Right lobe of liver (tissue), 6 donors: ENCODE data around the gene KTN1. TPM values are rescaled to one million over a fixed set of nuclear protein-coding genes. Genes with fewer than 3 reads are reported as not detected.

ENCODE experiments used
- ATAC-seq, 4 donors: fragments of 200-7000 bp; cut with Tn5 transposase; one replicate each; pipeline ENCODE4 v1.9.1; 2020; ENCODE audit warnings: mild to moderate bottlenecking in 4 of 4, moderate library complexity in 4 of 4
- DNase-seq, 3 donors: peaks; one replicate each; pipeline ENCODE4 v3.0.0-alpha.2; 2020
- H3K27ac ChIP-seq, 3 donors: fragments of 200-600 bp; one replicate each; pipeline ENCODE4 v1.8.0; 2022
- H3K27me3 ChIP-seq, 2 donors: fragments of 200-600 bp; one replicate each; pipeline ENCODE4 v1.8.0; 2022
- H3K36me3 ChIP-seq, 4 donors: fragments of 200-600 bp; sonication (generic) in 1 of 4; one replicate each; pipeline versions ENCODE4 v1.5.1 to v1.8.0; 2017 to 2022; ENCODE audit warnings: control low read depth in 1 of 4
- H3K4me1 ChIP-seq, 4 donors: fragments of 200-600 bp; sonication (generic) in 1 of 4; one replicate each; pipeline versions ENCODE4 v1.5.1 to v1.8.0; 2017 to 2022; ENCODE audit warnings: control low read depth in 1 of 4
- H3K4me3 ChIP-seq, 3 donors: fragments of 200-600 bp; one replicate each; pipeline ENCODE4 v1.8.0; 2022
- H3K9me3 ChIP-seq, 4 donors: fragments of 200-600 bp; sonication (generic) in 1 of 4; one replicate each; pipeline versions ENCODE4 v1.5.1 to v1.8.0; 2017 to 2022; ENCODE audit warnings: control low read depth in 1 of 4
- POLR2A ChIP-seq: fragments of 450-650 bp; IDR thresholded peaks from one replicate; pipeline ENCODE4 v1.6.1; 2017; ENCODE audit warnings: antibody characterized with exemption, mild to moderate bottlenecking
- WGBS: methylation state at CpG from one replicate; pipeline ENCODE4 v1.1.6; 2018; ENCODE audit warnings: low coverage, low lambda C conversion rate; ENCODE audit not compliant: insufficient coverage; ENCODE audit errors: missing lambda C conversion rate; 5-methylcytosine and 5-hydroxymethylcytosine counted together
- intact Hi-C, 2 donors: fragments of 100-400 bp; cut with DNase I; formaldehyde crosslinking; loops; one replicate each; pipeline versions ENCODE4 v1.11.2 to v1.14.1; 2022
- total RNA-seq, 6 experiments: library from RNA; depleted of rRNA in 2 of 6; stranded (reverse); fragments of >200 nt in 2 of 6; fragmentation: NEBNext Ultra II Directional in 3 of 6; extraction: Animal tissue kit (Norgen Biotek cat#: 25700) in 3 of 6; gene quantifications; one replicate each; pipeline versions ENCODE4 v1.1.0 to v1.2.4, GENCODE V29; 2016 to 2023
- TF ChIP-seq, protein P1 (sequence below), 4 donors: fragments of 200-600 bp in 3 of 4; fragments of 450-650 bp in 1 of 4; IDR thresholded peaks; one replicate each; pipeline versions ENCODE4 v1.5.1 to v1.8.0; 2016 to 2022; ENCODE audit warnings: antibody characterized with exemption in 4 of 4, mild to moderate bottlenecking in 2 of 4
- donor health status: DM: no; HTN: yes; CAD: no.
- donor health status: DM: no; HTN: no; CAD: no.
- donor health status: DM: no; HTN: no; CAD: no.
- donor health status: DM: no; HTN: yes; CAD: no.
- donor health status: DM: no; HTN: yes; CAD: no.

The KTN1 gene
- total RNA-seq, 6 experiments from 2014 or later = 55.8 to 90.8 (median 64.1) TPM

- H3K4me3 ChIP-seq = no peak overlapping the region
- WGBS = 92% methylated on average over 7 of the region's 7 CpGs
- no peaks in the 10 kb centered on the region for H3K36me3 ChIP-seq
- DNase-seq (no peak), ATAC-seq (no peak)
- TF ChIP-seq POLR2A = no peak
- TF ChIP-seq, protein P1, sequence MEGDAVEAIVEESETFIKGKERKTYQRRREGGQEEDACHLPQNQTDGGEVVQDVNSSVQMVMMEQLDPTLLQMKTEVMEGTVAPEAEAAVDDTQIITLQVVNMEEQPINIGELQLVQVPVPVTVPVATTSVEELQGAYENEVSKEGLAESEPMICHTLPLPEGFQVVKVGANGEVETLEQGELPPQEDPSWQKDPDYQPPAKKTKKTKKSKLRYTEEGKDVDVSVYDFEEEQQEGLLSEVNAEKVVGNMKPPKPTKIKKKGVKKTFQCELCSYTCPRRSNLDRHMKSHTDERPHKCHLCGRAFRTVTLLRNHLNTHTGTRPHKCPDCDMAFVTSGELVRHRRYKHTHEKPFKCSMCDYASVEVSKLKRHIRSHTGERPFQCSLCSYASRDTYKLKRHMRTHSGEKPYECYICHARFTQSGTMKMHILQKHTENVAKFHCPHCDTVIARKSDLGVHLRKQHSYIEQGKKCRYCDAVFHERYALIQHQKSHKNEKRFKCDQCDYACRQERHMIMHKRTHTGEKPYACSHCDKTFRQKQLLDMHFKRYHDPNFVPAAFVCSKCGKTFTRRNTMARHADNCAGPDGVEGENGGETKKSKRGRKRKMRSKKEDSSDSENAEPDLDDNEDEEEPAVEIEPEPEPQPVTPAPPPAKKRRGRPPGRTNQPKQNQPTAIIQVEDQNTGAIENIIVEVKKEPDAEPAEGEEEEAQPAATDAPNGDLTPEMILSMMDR (IDR thresholded peaks at IDR 0.05) = no peak
- no peaks in the 10 kb centered on the region for H3K9me3 ChIP-seq
- no peaks in the 10 kb centered on the region for H3K27me3 ChIP-seq
- no peaks in the 10 kb centered on the region for H3K4me1 ChIP-seq
- intact Hi-C loops = no loop called here
- H3K27ac ChIP-seq = no peak overlapping the region
These were observed 8.7 kb upstream of the KTN1 start for GRCh38 chr14:55571125-55571889.

- Histone ChIP-seq H3K4me3 (no peak overlapping the region), H3K4me1 (no peaks in the 10 kb centered on the region), H3K9me3 (no peaks in the 10 kb centered on the region), H3K36me3 (no peaks in the 10 kb centered on the region), H3K27me3 (no peaks in the 10 kb centered on the region), H3K27ac (no peak overlapping the region)
- no peak for DNase-seq
- 62% methylated on average over 4 of the region's 4 CpGs for WGBS
- ATAC-seq = peak in 2 of 4 donors; percentile 27 to 30
- intact Hi-C loops = no loop called here
- TF ChIP-seq POLR2A = no peak
- TF ChIP-seq, protein P1 (IDR thresholded peaks at IDR 0.05) = no peak
These were observed 7.4 kb upstream of the KTN1 start for GRCh38 chr14:55572578-55572977.

DNA sequence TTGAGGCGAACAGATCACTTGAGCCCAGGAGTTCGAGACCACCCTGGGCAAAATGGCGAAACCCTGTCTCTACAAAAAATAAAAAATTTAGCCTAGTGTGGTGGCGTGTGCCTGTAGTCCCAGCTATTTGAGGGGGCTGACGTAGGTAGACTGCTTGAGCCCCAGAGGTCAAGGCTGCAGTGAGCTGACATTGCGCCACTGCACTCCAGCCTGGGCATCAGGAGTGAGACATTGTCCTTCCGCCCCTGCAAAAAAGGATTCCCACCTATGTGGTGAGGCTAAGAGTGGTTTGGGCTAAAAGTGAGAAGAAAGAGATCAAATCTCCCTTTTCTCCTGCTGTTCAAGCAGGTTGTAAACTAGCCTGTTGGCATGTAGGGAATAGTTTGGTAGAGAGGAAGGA, 5.0 kb upstream of the KTN1 start:
- Histone ChIP-seq H3K4me3 (no peak overlapping the region), H3K9me3 (no peaks in the 10 kb centered on the region), H3K27ac (no peak overlapping the region), H3K27me3 (no peaks in the 10 kb centered on the region), H3K4me1 (no peaks in the 10 kb centered on the region), H3K36me3 (no peaks in the 10 kb centered on the region)
- 73% methylated on average over 4 of the region's 7 CpGs for whole genome bisulfite sequencing
- ATAC-seq = no peak
- intact Hi-C loops = no loop called here
- DNase-seq = no peak
- TF ChIP-seq, protein P1 (IDR thresholded peaks at IDR 0.05) = no peak
- no peak for TF ChIP-seq POLR2A

- Histone ChIP-seq H3K4me1 (peaks cover 0 to 9% (median 0%) of the 10 kb centered on the region in 4 donors), H3K27me3 (no peaks in the 10 kb centered on the region), H3K27ac (no peak overlapping the region), H3K4me3 (no peak overlapping the region), H3K9me3 (no peaks in the 10 kb centered on the region), H3K36me3 (no peaks in the 10 kb centered on the region)
- intact Hi-C loops = no loop called here
- TF ChIP-seq, protein P1 (IDR thresholded peaks at IDR 0.05) = no peak
- TF ChIP-seq POLR2A = no peak
- DNase-seq = no peak
- ATAC-seq = no peak
- 86% methylated on average over 4 of the region's 4 CpGs for WGBS
These were observed 2.8 kb upstream of the KTN1 start for GRCh38 chr14:55577229-55577628.
